Measurements from ENCODE around the gene CARD19.

CARD19 gene

DNA sequence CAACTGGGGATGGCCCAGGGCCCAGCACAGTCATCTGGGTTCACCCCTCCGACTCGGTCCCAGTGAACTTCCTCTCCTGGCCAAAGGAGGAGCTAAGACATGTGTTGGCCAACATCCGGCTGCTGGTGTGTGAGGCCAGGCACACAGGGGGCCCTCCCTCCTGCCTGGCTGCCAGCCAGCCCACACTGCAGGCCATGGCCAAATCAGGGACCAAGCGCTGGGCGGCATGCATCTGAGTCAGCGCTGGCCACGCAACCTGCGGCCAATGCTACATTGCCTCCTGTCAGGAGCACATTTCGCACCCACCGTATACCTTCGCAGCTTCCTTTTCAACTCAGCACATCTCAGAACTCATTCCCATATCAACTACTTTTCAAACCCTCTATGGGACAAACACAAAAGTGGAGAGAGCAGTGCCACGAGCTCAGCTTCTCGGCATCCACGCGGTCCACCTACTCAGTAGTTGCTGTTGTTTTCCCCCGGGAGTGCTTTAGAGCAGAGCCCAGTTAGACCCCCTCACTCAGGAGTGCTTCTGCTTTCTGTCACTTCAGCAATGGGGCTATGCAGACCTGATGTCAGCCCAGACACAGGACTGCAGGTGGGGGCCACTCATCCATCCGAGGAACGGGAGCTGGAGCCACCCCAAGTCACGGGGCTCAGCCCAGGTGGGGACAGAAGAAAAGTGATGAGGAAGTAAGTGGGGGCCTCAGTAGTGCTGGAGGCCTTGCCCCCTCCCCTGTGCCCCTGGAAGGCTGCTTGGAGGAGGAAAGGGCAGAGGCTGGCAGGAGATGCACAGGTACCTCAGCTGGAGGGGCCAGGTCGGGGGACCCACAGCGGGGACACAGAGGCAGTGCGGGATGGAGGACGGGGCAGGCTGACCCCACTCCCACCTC is 24.2 kb downstream of the CARD19 start:
- peaks cover 10% of the 10 kb centered on the region; the same call in 1 of the 2 replicates for H3K4me1 ChIP-seq (ENCODE audit: insufficient read depth, low read length)
- H3K9ac ChIP-seq (ENCODE audit: low read depth, low read length) = no peak overlapping the region
- no peak overlapping the region for H3K4me3 ChIP-seq (ENCODE audit: low read length)
- no peaks in the 10 kb centered on the region for H3K9me3 ChIP-seq (ENCODE audit: insufficient read depth, low read depth, low read length)
- H3K27ac ChIP-seq (ENCODE audit: low read length) = no peak overlapping the region
- peaks cover 8% of the 10 kb centered on the region; the same call in 1 of the 2 replicates for H3K36me3 ChIP-seq (ENCODE audit: insufficient read depth, low read depth, low read length)
- H3K27me3 ChIP-seq (ENCODE audit: insufficient read depth, low read length) = no peaks in the 10 kb centered on the region

DNA sequence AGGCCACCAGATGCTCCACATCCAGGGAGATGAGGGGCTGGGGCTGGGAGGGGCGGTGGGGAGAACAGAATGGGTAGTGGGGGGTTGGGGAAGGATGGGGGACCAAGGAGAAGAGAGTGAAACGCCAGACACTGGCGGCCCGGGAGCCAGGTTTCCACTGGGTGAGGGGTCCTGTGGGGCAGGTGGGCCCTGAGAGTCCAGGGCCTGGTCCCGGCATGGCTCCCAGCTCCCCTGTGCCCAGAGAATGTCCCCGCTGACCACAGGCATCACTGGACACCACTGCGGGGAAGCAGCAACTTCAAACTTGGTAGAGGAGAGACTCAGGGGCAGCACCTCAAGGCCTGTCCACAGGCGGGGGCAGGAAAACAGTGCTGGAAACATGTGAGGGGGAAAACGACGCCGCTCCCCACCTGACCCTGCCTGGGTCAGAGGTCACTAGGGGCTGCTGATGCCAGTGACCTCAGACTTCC is 24.9 kb downstream of the CARD19 start:
- peaks cover 10% of the 10 kb centered on the region; the same call in 1 of the 2 replicates for H3K4me1 ChIP-seq (ENCODE audit: insufficient read depth, low read length)
- H3K27me3 ChIP-seq (ENCODE audit: insufficient read depth, low read length) = no peaks in the 10 kb centered on the region
- no peak overlapping the region for H3K4me3 ChIP-seq (ENCODE audit: low read length)
- H3K9me3 ChIP-seq (ENCODE audit: insufficient read depth, low read depth, low read length) = no peaks in the 10 kb centered on the region
- H3K27ac ChIP-seq (ENCODE audit: low read length) = no peak overlapping the region
- H3K36me3 ChIP-seq (ENCODE audit: insufficient read depth, low read depth, low read length) = peaks cover 10% of the 10 kb centered on the region; the same call in 1 of the 2 replicates
- no peak overlapping the region for H3K9ac ChIP-seq (ENCODE audit: low read depth, low read length)

GRCh38 chr9:93121316-93122241 is 25.6 kb downstream of the CARD19 start:
- H3K27ac ChIP-seq (ENCODE audit: low read length) = no peak overlapping the region
- no peak overlapping the region for H3K4me3 ChIP-seq (ENCODE audit: low read length)
- no peaks in the 10 kb centered on the region for H3K27me3 ChIP-seq (ENCODE audit: insufficient read depth, low read length)
- H3K9me3 ChIP-seq (ENCODE audit: insufficient read depth, low read depth, low read length) = no peaks in the 10 kb centered on the region
- H3K36me3 ChIP-seq (ENCODE audit: insufficient read depth, low read depth, low read length) = peaks cover 10% of the 10 kb centered on the region; the same call in 1 of the 2 replicates
- H3K9ac ChIP-seq (ENCODE audit: low read depth, low read length) = no peak overlapping the region
- peaks cover 3% of the 10 kb centered on the region; the same call in 1 of the 2 replicates for H3K4me1 ChIP-seq (ENCODE audit: insufficient read depth, low read length)

DNA sequence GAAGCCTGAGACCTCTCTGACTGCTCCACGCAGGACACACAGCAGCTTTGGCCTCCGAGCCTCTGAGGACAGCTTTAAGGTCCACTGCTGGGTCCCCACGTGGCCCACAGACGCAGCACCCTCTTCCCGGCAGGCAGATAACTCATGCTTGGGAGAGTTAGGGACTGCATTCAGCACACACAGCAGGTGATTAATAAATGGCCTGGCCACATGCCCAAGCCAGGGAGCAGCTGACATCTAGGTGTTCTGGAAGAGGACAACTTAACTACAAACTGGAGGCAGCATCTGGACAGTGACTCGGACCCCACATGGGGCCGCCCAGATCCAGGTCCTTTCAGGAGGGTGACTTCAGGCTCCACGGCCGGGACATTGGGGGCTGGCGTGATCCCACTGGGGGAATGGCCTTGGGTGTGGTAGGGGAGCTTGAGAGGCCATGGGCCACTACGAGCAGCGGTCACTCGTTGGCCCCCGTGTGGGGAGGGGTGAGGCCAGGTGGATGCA is 26.8 kb downstream of the CARD19 start:
- Histone ChIP-seq H3K4me1 (ENCODE audit: insufficient read depth, low read length) (no peaks in the 10 kb centered on the region; the same call in 1 of the 2 replicates), H3K27ac (ENCODE audit: low read length) (no peak overlapping the region), H3K4me3 (ENCODE audit: low read length) (no peak overlapping the region), H3K36me3 (ENCODE audit: insufficient read depth, low read depth, low read length) (peaks cover 10% of the 10 kb centered on the region; the same call in 1 of the 2 replicates), H3K9me3 (ENCODE audit: insufficient read depth, low read depth, low read length) (no peaks in the 10 kb centered on the region), H3K9ac (ENCODE audit: low read depth, low read length) (no peak overlapping the region), H3K27me3 (ENCODE audit: insufficient read depth, low read length) (no peaks in the 10 kb centered on the region)

DNA sequence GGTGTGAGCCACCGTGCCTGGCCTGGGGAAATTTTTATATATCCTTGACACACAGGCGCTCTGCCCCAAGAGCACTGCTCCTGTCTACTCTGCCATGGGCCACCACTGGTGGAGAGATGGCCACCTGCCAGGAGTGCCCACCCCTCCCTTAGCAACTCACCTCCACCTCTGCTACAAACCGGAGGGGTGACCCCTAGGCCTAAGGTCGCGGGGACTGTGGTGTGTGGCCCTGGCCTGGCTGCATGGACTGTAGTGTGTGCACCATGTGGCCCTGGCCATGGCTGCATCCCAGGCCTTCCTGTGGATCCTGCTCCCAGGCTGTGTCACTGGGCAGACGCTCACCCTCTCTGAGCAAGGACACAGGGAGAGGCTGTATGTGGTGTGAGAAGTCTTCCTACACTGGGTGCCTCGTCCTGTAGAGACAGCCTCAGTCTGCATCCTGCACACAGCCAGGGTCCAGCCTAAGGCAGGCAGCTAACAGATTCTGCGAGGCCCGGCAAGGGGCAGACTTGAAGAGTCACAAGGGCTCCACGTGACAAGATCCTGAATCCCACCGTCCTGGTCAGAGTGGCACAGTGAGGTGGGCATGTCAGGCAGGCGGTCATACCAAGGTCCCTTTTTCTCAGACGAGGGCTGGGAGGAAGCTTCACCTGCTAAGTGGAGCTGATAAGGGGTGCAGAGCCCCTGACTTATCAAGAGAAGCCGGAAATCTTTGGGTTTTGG is 27.7 kb downstream of the CARD19 start:
- no peaks in the 10 kb centered on the region; the same call in 1 of the 2 replicates for H3K4me1 ChIP-seq (ENCODE audit: insufficient read depth, low read length)
- no peak overlapping the region for H3K27ac ChIP-seq (ENCODE audit: low read length)

GRCh38 chr9:93124793-93125192 is 28.8 kb downstream of the CARD19 start:
- Histone ChIP-seq H3K4me3 (ENCODE audit: low read length) (no peak overlapping the region), H3K36me3 (ENCODE audit: insufficient read depth, low read depth, low read length) (peaks cover 10% of the 10 kb centered on the region; the same call in 1 of the 2 replicates), H3K27me3 (ENCODE audit: insufficient read depth, low read length) (no peaks in the 10 kb centered on the region), H3K9ac (ENCODE audit: low read depth, low read length) (no peak overlapping the region), H3K27ac (ENCODE audit: low read length) (no peak overlapping the region), H3K4me1 (ENCODE audit: insufficient read depth, low read length) (no peaks in the 10 kb centered on the region; the same call in 1 of the 2 replicates), H3K9me3 (ENCODE audit: insufficient read depth, low read depth, low read length) (no peaks in the 10 kb centered on the region)

More for the DNA sequence above, 27.7 kb downstream of the CARD19 start:
- Histone ChIP-seq H3K9ac (ENCODE audit: low read depth, low read length) (no peak overlapping the region), H3K4me3 (ENCODE audit: low read length) (no peak overlapping the region), H3K9me3 (ENCODE audit: insufficient read depth, low read depth, low read length) (no peaks in the 10 kb centered on the region), H3K27me3 (ENCODE audit: insufficient read depth, low read length) (no peaks in the 10 kb centered on the region), H3K36me3 (ENCODE audit: insufficient read depth, low read depth, low read length) (peaks cover 10% of the 10 kb centered on the region; the same call in 1 of the 2 replicates)

DNA sequence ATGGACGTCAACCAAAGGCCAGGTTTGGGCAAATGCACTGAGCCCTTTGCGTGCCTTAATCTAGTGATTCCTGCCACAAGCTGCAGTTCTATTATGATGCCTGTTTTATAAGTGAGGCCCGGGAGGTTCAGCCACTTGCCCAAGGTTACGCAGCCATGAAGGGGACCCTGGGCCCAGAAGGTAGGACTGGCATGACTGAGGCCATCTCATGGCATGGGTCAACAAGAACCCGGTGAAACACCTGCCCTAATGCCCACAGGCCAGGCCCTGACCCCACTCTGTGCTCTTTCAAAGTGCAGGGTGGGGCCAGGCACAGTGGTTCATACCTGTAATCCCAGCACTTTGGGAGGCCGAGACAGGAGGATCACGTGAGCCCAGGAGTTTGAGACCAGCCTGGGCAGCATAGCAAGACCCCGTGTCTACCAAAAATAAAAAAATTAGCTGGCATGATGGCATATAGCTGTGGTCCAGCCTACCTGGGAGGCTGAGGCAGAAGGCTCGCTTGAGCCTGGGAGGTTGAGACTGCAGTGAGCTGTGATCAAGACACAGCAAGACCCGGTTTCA is 29.4 kb downstream of the CARD19 start:
- Histone ChIP-seq H3K4me3 (ENCODE audit: low read length) (no peak overlapping the region), H3K27me3 (ENCODE audit: insufficient read depth, low read length) (no peaks in the 10 kb centered on the region), H3K9me3 (ENCODE audit: insufficient read depth, low read depth, low read length) (no peaks in the 10 kb centered on the region), H3K27ac (ENCODE audit: low read length) (no peak overlapping the region), H3K4me1 (ENCODE audit: insufficient read depth, low read length) (no peaks in the 10 kb centered on the region; the same call in 1 of the 2 replicates), H3K36me3 (ENCODE audit: insufficient read depth, low read depth, low read length) (peaks cover 10% of the 10 kb centered on the region; the same call in 1 of the 2 replicates), H3K9ac (ENCODE audit: low read depth, low read length) (no peak overlapping the region)

DNA sequence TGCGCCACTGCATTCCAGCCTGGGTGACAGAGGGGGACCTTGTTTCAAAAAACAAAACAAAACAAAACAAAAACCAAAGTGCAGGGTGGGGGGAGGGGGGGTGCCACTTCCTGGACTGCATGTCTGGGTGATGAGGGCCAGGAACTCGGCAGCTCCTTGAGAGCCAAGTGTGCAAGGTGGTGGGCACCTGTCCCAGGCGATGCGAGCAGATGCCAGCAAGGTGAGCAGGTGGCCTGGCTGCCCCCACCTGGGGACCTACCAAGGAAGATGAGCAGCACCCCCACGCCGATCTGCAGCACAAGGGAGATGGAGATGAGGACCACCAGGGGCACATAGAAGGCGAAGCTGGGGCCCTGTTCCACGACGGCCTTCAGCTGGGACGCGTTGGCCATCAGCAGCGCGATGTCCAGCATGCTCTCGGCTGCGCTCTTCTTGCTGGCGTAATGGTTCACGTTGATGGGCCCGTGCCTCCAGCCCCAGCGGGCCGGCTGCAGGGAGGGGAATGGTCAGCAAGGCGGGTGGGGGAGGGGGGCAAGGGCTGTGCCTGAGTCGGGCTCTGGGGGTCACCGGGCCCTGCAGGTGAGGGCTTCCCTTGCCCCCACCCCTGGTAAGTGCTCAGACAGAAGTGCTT is 30.2 kb downstream of the CARD19 start:
- H3K9ac ChIP-seq (ENCODE audit: low read depth, low read length) = no peak overlapping the region
- H3K36me3 ChIP-seq (ENCODE audit: insufficient read depth, low read depth, low read length) = peaks cover 10% of the 10 kb centered on the region; the same call in 1 of the 2 replicates
- no peaks in the 10 kb centered on the region for H3K9me3 ChIP-seq (ENCODE audit: insufficient read depth, low read depth, low read length)
- no peak overlapping the region for H3K27ac ChIP-seq (ENCODE audit: low read length)
- no peak overlapping the region for H3K4me3 ChIP-seq (ENCODE audit: low read length)
- no peaks in the 10 kb centered on the region; the same call in 1 of the 2 replicates for H3K4me1 ChIP-seq (ENCODE audit: insufficient read depth, low read length)
- no peaks in the 10 kb centered on the region for H3K27me3 ChIP-seq (ENCODE audit: insufficient read depth, low read length)

GRCh38 chr9:93126825-93127368 is 30.9 kb downstream of the CARD19 start:
- no peak overlapping the region for H3K4me3 ChIP-seq (ENCODE audit: low read length)
- no peaks in the 10 kb centered on the region for H3K9me3 ChIP-seq (ENCODE audit: insufficient read depth, low read depth, low read length)
- H3K9ac ChIP-seq (ENCODE audit: low read depth, low read length) = no peak overlapping the region
- H3K36me3 ChIP-seq (ENCODE audit: insufficient read depth, low read depth, low read length) = peaks cover 10% of the 10 kb centered on the region; the same call in 1 of the 2 replicates
- H3K27me3 ChIP-seq (ENCODE audit: insufficient read depth, low read length) = no peaks in the 10 kb centered on the region
- no peak overlapping the region for H3K27ac ChIP-seq (ENCODE audit: low read length)
- H3K4me1 ChIP-seq (ENCODE audit: insufficient read depth, low read length) = no peaks in the 10 kb centered on the region; the same call in 1 of the 2 replicates

DNA sequence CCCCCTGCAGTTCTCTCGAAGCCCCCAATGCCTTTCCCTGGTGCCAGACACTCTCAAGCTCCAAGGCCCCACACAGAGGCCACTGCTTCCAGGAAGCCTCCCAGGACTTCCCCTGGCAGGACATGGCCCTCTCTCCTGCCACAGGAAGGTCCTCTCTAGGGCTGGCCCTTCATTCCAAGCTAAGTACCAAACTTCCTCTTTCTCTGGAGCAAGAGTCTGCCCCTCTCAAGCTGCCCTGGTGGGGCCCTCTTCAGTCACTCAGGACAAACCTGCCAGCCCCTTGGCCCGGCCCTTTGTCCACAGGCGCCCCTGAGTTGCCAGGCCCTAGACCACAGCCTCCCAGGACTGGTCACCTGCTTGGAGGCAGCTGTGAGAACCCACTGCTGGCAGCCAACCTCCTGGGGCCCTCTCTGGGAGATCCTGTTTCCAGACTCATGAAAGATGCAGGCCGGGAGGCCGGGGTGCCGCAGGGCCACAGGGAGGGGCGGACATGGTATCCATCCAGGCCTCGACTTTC is 31.4 kb downstream of the CARD19 start:
- no peak overlapping the region for H3K27ac ChIP-seq (ENCODE audit: low read length)
- peaks cover 10% of the 10 kb centered on the region; the same call in 1 of the 2 replicates for H3K36me3 ChIP-seq (ENCODE audit: insufficient read depth, low read depth, low read length)
- H3K4me3 ChIP-seq (ENCODE audit: low read length) = no peak overlapping the region
- H3K9me3 ChIP-seq (ENCODE audit: insufficient read depth, low read depth, low read length) = no peaks in the 10 kb centered on the region
- no peaks in the 10 kb centered on the region for H3K27me3 ChIP-seq (ENCODE audit: insufficient read depth, low read length)
- no peak overlapping the region for H3K9ac ChIP-seq (ENCODE audit: low read depth, low read length)
- H3K4me1 ChIP-seq (ENCODE audit: insufficient read depth, low read length) = no peaks in the 10 kb centered on the region; the same call in 1 of the 2 replicates

Measured in iPS-20b (cell line).